OCI-LY7 (cell line): ENCODE data around the gene ZBTB47.

Experiments
- EZH2phosphoT487 ChIP-seq: fragments of 200-600 bp; sonication (generic); IDR thresholded peaks from 2 replicates; pipeline ENCODE4 v1.6.1; 2018; ENCODE audit warnings: low read depth, borderline replicate concordance, mild to moderate bottlenecking, mixed run types, antibody characterized with exemption, low read length, moderate library complexity, mixed read lengths
- TF ChIP-seq, protein P1 (sequence below): fragments of 200-600 bp; sonication (generic); conservative IDR thresholded peaks from 2 replicates; pipeline ENCODE4 v1.5.1; 2014; ENCODE audit warnings: mild to moderate bottlenecking, antibody characterized with exemption, low read length, moderate library complexity, mixed read lengths

DNA sequence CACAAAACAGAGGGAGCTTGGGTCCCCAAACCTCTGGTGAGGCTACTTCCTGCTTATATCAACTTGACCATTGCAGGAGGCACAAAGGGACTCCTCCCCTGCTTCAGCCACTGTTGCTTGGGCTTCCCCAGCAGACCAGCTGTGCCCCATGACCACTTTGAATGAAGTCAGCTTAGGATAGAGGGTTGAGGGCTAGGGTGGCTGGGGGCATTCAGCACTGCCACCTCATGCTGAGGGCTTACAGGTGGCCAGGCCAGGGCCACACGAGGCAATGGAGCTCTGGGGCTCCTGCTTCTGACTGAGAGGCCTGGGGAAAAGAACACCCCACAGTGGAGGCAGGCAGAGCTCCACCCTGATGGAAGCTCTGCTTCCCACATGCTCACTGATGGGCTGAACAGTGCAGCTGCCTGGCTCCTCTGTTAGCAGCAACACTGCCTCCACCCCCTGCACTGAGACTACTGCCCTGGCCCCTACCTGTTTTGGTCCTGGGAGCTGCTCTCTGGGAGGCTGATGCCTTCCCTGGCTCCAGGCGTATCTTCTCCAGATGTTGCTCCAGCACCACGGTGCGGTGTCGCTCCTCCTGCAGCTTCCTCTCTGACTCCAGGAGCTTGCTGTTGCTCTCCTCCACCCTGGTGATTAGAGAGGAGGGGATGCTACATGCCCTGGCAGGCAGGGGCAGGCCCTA lies 59.3 kb downstream of the ZBTB47 start:
- TF ChIP-seq, protein P1, sequence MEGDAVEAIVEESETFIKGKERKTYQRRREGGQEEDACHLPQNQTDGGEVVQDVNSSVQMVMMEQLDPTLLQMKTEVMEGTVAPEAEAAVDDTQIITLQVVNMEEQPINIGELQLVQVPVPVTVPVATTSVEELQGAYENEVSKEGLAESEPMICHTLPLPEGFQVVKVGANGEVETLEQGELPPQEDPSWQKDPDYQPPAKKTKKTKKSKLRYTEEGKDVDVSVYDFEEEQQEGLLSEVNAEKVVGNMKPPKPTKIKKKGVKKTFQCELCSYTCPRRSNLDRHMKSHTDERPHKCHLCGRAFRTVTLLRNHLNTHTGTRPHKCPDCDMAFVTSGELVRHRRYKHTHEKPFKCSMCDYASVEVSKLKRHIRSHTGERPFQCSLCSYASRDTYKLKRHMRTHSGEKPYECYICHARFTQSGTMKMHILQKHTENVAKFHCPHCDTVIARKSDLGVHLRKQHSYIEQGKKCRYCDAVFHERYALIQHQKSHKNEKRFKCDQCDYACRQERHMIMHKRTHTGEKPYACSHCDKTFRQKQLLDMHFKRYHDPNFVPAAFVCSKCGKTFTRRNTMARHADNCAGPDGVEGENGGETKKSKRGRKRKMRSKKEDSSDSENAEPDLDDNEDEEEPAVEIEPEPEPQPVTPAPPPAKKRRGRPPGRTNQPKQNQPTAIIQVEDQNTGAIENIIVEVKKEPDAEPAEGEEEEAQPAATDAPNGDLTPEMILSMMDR: no peak
- TF ChIP-seq EZH2phosphoT487: no peak
